ENCODE measurements around the gene WDR81. TPM values are rescaled to one million over a fixed set of nuclear protein-coding genes. Genes with fewer than 3 reads are reported as not detected.

WDR81 gene
- total RNA-seq, 1 experiment from 2014 or later = 2.9 TPM

Other genes starting within 250 kb of the WDR81 start
- gene MYO1C, start 232.0 kb upstream of the WDR81 start, total RNA-seq (2014; rRNA removed; shearing (Covaris generic); ENCODE audit: low replicate concordance) = 63.8 and 85.8 TPM in 2 replicates
- gene INPP5K, start 208.1 kb upstream of the WDR81 start, total RNA-seq (2014; rRNA removed; shearing (Covaris generic); ENCODE audit: low replicate concordance) = 24.8 and 33.3 TPM in 2 replicates
- 6.7 and 24.4 TPM in 2 replicates for gene PITPNA, start 161.9 kb upstream of the WDR81 start, total RNA-seq (2014; rRNA removed; shearing (Covaris generic); ENCODE audit: low replicate concordance)
- gene SLC43A2, start 95.9 kb upstream of the WDR81 start, total RNA-seq (2014; rRNA removed; shearing (Covaris generic); ENCODE audit: low replicate concordance) = 7.6 and 29.9 TPM in 2 replicates
- 0.34 TPM in 1 of 2 replicates, not detected in the other for gene SCARF1, start 79.0 kb upstream of the WDR81 start, total RNA-seq (2014; rRNA removed; shearing (Covaris generic); ENCODE audit: low replicate concordance)
- gene RILP, start 74.8 kb upstream of the WDR81 start, total RNA-seq (2014; rRNA removed; shearing (Covaris generic); ENCODE audit: low replicate concordance) = 24.3 and 25.4 TPM in 2 replicates
- gene PRPF8, start 39.8 kb upstream of the WDR81 start, total RNA-seq (2014; rRNA removed; shearing (Covaris generic); ENCODE audit: low replicate concordance) = 81.9 and 102 TPM in 2 replicates
- gene TLCD2, start 14.3 kb upstream of the WDR81 start, total RNA-seq (2014; rRNA removed; shearing (Covaris generic); ENCODE audit: low replicate concordance) = 0.20 and 1.0 TPM in 2 replicates
- gene SERPINF2, start 18.2 kb downstream of the WDR81 start, total RNA-seq (2014; rRNA removed; shearing (Covaris generic); ENCODE audit: low replicate concordance) = 0.14 and 0.68 TPM in 2 replicates
- 5.2 TPM in 1 of 2 replicates, not detected in the other for gene SERPINF1, start 37.4 kb downstream of the WDR81 start, total RNA-seq (2014; rRNA removed; shearing (Covaris generic); ENCODE audit: low replicate concordance)
- gene SMYD4, start 105.2 kb downstream of the WDR81 start, total RNA-seq (2014; rRNA removed; shearing (Covaris generic); ENCODE audit: low replicate concordance) = 4.7 and 18.3 TPM in 2 replicates
- 62.7 and 68.7 TPM in 2 replicates for gene RPA1, start 105.3 kb downstream of the WDR81 start, total RNA-seq (2014; rRNA removed; shearing (Covaris generic); ENCODE audit: low replicate concordance)